ENCODE data around the gene SH3GLB1.
"Not testable (repeated sequence)": the region's sequence is repeated elsewhere in the genome, so short reads cannot be mapped to it uniquely, and the experiment has no call there.

Gene SH3GLB1

DNA sequence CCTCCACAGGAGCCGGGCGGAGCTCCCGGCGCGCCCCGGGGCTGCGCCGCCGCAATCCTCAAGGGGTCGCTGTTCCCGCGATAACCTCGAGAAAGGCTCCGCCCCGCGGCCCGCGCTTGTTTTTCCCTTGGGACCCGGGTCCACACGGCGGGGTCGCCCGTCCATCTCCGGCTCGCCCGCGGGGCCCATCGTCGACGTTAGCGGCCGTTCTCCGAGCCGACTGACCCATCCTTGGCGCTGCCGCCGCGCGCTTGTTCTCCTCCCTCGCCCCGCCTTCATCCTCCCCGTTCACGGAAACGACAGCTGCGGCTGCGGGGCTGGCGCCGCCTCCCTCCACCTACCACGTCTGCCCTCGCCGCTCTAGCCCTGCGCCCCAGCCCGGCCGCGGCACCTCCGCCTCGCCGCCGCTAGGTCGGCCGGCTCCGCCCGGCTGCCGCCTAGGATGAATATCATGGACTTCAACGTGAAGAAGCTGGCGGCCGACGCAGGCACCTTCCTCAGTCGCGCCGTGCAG lies at the start of gene SH3GLB1:
Gene SH3GLB1 (plus strand): TSS at position 119 of the 514 bp plus-strand sequence. CDS start 324 bp downstream, at position 443.
- peak; percentile 83 for DNase-seq

DNA sequence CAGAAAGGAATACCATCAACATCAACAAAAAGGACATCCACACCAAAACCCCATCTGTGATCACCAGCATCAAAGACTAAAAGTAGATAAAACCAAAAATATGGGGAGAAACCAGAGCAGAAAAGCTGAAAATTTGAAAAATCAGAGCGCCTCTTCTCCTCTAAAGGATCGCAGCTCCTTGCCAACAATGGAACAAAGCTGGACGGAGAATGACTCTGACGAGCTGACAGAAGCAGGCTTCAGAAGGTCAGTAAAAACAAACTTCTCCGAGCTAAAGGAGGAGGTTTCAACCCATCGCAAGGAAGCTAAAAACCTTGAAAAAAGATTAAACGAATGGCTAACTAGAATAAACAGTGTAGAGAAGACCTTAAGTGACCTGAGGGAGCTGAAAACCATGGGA lies 46.0 kb upstream of the SH3GLB1 start:
- not testable (repeated sequence) for DNase-seq

DNA sequence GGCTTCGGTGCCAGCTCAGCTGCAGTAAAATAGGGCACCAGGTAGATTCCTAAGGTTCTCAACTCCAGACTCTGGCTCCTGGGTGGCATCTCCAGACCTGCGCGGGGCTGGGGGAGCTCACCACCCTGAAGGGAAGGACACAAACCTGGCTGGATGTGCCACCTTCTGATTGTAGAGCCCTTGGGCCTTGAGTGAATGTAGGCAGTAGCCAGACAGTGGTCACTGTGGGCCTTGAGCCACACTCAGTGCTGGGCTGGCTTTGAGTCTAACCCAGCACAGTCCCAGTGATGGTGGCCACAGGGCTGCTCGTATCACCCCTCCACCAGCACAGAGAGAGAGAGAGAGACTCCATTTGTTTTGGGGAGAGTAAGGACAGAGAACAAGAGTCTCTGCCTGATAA lies 38.0 kb upstream of the SH3GLB1 start:
- no peak for DNase-seq

DNA sequence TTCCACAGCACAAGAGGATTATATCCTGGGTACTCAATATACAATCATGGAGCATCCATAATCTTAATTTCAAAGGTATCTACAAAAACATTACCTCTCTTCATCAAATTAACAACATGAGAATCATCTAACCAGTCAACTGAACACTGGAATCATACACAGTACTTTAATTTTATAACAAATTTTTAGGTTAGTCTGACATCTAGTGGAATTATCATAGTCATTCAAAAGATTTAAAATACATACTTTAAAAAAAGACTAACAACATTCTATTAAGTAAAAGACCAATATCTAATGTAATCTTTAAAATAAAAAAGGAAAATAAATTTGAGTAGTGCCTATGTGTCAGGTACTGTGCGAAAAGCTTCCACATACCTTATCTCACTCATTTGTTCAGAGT lies 16.8 kb upstream of the SH3GLB1 start:
- peak; percentile 22 for DNase-seq

DNA sequence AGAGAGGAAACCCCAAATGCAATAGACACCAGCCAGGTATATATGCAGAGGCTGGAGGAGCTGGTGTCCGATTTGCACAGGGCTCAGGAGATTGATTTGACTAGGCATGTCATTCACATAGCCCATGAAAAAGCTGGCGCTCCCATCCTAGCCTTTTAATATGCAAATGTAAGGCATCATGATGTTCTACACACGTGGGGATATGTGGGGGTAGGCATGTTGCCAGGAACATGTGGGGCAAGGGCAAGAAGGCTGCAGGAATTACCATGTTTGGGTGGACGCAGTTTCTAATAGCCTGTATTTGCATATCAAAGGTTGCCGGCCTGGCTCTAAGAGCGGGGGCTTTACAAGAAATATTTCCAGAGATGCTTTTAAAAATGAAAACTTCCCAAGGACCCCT lies 11.7 kb upstream of the SH3GLB1 start:
- DNase-seq: no peak

DNA sequence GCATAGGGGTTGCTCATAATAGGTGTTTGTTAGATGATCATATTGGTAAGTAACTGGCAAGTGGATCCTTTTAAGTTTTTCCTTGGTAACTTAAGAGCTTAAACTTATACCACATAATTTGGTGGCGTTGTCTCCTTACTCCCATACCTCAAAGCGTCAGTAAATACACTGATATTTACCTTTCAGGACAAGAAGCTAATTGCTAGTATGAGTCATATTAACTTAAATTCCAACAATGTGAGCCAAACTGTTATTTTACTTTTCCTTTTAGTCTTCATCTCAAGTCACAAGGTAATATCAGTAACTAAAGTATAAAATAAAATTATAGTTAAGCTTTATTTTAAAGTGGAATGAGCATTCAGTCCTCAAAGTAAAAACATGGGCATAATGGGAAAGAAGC lies 9.0 kb upstream of the SH3GLB1 start:
- no peak for DNase-seq

DNA sequence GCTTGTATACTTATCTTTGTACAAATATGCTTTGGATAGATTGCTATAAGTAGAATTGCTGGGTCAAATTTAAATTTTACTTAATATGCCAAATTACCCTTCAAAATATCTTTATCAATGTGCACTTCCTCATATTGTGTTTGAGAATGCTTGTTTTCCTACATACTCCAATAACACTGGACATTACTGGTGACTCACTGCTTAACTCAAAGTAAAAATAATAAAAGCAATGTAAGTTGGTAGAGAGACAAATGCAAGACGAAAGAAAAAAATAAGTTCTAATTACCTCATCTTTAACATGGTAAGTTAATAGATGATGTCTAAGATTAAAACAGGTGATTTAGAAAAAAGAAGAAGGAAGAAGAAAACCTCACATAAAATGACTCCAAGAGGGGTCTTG lies 7.9 kb upstream of the SH3GLB1 start:
- no peak for DNase-seq

DNA sequence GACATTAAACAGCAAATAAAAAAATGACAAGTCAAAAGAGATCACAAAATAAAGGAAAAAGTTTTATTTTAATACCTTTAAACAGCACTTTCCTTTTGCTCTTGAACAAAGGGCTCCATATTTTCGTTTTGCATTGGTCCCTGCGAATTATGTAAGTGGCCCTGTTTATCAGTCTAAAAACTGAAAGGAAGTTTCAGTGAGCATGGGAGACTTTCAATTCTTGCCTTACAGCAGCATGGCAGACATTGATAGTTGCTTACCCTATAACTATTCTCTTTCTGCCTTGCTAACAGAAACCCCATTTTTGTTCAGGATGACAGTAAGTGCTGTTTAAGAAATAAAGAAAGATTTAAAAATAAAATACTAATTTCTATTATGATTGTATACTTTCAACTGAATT lies 5.2 kb upstream of the SH3GLB1 start:
- no peak for DNase-seq

DNA sequence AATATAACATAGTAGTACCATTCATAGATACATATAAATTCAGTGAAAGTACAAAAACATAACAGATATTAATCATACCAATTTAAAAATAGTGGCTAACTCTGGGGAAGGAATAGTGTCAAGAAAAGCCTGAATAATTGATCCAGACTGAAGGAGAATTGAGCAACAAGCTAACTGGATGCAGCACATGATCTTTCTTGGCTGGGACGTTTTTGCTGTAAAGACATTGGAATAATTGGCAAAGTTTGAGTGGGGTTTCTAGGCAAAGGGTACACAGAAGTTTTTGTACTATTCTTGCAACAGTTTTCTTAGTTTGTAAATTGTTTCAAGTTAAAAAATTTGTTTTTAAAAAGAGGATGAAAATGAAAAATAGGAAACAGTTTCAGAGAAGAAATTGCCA lies 2.6 kb upstream of the SH3GLB1 start:
- no peak for DNase-seq

DNA sequence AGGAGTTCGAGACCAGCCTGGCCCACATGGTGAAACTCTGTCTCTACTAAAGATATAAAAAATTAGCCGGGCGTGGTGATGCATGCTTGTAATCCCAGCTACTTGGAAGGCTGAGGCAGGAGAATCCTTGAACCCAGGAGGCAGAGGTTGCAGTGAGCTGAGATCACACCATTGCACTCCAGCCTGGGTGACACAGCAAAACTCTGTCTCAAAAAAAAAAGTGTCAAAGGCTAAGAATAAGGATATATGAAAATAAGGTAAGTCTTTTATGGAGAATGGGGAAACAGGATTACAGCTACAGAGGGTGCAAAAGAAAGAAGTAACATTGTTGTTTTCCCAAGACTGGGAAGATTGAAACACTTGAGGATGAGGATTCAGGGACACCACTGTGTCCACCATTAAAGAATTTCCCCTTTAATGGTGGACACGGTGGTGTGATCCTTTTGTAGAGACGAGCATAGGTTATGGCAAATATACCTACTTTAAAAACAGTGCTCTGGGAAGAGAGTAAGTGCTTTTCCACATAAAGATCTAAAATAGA lies 1.4 kb upstream of the SH3GLB1 start:
- DNase-seq: not testable (repeated sequence)

DNA sequence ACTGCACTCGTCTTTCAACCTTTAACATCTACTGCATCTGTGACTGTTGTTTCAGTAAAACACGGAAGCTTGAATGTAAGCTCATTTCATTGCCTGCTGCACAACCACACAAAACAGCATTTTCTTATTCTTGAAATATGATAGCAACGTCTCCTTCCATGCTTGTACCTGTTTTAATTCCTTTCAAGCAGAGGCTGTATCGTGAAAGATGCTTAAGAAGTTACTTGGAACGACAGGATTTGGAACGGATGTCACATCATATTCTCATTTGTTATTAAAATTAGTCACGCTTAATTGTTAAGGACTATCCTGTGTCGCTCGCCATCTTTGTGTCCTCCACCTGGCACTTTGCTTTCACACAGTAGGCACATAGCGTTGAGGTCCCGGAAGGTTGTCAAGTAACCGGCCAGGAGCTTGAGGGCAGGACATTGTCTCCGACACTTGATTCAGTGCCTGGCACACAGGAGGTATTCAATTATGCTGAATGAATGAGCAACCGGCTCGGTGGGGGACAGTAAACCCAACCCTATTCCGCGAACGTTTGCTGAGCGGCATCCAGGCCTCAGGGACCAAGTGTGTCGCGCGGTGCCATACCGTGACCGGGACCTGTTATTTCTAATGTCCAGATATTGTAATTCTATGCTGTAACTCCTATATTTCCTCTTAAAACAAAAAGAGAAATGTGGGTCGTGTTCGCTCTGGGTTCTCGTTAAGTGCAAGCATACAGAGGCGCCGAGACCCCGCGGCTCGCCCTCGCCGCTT lies 499 bp upstream of the SH3GLB1 start:
- no peak for DNase-seq

DNA sequence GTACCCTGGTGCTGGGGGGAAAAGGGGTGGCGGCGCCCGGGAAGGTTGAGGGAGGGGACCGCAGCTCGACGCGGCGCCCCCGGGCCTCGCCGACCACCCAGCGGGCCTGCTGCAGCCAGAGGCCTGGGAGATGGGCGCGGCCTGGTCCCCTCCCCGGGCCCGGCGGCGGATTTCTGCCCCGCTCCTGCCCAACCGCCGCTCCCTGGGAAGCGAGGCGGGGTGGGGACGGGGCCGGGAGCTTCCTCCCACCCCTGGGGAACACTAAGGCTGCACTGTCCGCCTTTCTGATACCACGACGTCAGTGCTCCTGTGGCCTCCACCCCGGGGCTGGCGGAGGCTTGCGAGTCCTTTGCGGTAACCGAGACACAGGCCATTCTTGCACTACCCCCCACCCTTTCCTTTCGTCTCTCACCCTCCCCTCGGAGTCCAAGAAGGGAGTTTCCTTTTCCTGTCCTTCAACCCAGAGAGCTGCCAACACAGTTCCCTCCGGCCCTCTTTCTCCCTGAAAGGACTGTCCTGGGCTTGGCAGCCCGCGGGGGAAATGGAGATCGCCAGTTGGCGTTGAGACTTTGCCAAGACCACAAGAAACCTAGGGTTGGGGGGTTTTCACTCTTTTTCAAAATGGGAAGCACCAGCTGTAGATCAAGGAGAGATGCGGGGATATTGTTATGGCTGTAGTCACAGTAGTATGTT lies 742 bp downstream of the SH3GLB1 start:
- DNase-seq: peak; percentile 57

DNA sequence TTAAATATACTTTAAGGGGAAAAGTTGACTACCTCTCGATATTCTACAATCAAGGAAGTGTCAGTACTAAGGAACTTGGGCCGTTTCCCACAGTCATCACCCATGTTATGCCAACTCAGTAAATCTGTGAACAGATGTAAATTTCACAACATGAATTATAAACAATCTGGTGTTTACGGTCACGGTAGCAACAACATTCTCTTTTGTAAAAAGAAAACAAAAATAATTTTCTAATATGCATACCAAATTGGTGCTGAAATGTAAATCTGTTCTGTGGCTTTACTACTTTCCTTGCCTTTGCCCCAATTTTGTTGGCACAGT lies 1.2 kb downstream of the SH3GLB1 start:
- no peak for DNase-seq

DNA sequence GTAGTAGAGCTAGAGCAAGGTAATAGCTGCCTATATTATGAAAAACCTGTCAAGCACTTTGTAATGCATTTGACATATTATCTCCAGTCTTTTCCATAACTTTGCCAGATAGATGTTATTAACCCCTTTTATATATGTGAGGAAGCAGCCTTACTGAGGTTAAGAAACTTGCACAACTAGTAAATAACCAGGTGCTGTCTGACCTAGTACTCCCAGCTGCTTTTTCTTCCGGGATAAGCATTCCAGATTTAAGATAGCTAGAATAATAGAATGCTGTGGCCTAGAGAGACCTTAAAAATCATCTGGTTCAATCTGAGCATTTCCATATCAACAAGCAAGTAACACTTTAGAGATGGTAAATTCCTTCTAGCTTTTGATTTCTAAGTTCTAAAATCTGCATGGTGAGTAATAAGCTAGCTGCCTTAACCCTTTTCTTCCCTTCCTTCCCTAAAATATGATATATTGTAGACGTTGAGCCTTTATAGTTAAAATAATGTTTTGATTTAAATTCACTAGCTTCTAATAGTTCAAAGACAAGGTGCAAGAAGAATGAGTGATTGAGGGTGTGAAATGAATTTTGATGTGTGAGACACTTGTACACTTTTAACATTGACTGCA lies 1.8 kb downstream of the SH3GLB1 start:
- DNase-seq: no peak

DNA sequence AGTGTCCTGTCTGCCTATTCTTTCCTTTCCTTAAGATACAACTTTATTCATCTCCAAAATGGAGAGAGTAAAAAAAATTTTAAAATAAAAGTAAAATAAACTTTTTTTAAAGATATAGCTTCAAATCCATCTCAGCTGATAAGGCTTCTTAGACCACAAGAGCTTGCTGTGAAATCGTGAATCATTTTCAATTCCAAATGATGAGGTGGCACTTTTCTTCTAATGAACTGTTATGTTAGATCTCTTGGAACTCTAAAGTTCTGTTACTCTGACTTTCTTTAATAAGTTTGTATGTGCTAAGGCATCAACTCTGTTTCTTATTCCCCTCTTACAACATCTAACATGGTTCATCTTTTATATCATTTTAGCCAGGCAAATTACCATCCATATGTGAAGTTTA lies 4.5 kb downstream of the SH3GLB1 start:
- peak; percentile 7 for DNase-seq

DNA sequence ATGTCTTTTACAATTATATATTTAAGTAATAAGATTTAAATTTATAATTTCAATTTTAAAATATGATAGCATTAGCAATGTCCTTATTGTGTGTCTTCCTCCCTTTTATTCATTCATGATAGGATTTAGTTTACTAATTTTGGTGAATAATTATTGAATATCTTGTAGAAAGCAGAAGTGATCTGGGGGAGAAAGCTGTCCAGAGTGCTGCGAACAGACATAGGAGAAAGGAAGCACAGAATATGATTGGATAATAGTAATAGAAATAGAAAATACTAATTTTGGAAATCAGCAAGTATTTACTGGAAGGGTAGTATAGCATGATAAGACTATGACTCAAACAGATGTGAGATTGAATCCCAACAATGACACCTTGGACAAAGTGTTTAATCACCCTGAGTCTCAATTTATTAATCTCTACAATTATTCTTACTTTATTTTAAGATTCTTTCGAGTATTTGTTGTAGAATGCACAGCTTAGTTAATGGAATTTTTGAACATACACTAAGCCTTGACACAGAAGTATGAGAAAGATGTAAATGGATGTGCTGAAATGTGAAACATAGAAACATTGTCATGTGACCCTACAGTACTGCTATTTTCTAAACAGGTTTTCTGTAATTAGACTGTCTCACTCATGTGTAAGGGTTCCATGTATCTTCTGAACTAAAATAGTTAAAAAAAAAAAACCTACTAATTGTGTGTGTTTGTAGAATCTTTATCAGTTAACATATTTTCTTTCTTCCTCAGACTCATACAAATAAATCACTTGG lies 7.9 kb downstream of the SH3GLB1 start:
- no peak for DNase-seq

DNA sequence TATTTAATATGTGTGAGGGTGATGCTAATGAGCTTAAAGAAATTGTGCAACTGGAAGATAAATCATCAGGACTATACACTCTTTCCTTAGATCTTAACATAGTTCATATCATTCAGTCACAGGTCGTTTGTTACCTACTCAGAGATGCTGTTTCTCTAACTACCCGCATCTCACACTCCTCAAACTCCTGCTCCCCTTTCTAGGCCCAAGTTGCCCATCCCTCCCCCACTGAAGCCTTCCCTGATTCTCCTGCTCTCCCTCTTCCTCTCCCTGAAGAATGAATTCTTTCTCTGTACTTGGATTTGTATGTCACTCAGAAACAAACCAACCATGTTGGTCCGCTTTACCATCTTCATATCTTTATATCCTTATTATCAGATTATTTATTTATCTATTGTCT lies 9.1 kb downstream of the SH3GLB1 start:
- DNase-seq: no peak

DNA sequence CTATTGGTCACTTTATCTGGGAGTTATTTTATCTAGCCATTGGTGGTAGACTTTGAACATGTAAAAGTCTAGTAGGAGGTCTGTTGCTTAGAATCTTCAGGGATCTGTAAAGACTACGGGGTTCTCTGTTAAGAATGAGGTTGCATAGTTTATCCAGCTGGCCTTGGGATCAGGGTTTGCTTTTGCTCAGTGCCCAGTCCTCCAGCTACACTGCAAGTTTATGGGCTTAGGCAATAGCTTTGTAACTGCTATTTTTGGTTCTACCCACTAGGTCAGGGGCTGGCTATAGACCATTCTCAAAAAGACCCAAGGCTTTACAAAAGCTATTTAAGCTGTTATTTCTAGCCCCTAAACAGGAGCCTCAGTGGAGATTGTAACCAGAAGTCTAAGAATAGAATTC lies 9.8 kb downstream of the SH3GLB1 start:
- DNase-seq: no peak

DNA sequence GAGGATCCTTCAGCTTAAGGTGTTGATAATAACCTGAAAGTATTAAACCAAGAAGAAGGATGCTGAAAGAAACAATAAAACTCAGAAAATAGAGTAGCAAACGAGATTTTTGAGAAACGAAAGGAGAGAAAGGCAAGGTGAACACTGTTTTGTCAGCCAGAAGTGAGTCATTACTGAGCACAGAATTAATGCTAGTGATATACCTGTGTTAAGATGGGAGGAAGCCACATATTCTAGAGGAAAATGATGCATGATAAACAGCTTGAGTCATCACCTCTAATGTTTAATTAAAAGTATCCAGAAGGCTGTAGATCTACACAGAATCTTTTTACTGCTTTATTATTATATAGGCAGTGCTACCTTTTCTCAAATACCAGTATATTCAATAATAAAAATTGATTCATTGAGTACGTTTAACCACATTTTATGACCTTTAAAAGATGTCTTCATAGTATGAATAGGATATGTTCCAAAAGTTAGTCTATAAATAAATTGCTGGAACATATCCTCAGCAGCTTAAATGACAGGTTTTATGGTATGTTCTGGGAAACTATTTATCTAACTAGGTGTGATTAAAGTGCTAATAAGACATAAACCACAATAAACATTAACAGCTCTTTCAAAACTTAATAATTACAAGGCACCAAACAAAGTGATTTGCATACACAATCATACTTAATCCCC lies 10.3 kb downstream of the SH3GLB1 start:
- no peak for DNase-seq

DNA sequence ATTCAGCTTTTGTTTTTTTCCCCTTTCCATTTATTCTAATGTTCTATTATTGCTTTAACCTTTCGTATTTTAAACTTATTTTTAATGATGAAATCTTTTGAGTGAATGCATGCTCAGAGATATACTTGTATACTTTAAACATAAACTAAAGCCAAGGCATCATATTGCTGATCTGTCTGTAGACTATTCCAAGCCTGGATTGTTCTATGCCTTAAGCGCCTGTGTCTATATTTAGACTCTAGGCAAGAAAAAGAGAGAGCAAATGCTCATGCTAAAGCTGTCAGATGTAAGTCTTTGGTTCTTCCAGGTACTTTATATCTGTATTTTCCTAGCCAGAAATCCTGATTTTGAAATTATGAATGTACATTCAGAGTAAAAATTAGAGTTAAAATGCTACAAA lies 14.4 kb downstream of the SH3GLB1 start:
- DNase-seq: no peak

DNA sequence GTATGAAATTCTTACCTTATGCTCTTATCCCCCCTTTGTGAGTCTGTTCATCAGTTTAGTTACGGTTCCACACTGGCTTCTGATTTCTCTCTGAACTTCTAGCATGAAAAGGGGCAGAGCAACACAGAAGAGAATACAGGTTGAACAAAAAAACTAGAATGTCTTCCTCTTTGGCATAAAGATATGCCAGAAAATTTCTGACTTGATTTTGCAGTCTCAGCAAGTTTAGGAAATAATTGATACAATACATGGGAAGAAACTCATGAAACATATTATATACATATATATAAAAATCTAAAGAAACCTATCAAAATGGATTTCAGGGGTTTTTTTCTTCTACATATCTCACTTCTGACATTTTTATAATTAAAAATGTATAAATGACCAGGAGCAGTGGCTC lies 27.0 kb downstream of the SH3GLB1 start:
- DNase-seq: no peak

DNA sequence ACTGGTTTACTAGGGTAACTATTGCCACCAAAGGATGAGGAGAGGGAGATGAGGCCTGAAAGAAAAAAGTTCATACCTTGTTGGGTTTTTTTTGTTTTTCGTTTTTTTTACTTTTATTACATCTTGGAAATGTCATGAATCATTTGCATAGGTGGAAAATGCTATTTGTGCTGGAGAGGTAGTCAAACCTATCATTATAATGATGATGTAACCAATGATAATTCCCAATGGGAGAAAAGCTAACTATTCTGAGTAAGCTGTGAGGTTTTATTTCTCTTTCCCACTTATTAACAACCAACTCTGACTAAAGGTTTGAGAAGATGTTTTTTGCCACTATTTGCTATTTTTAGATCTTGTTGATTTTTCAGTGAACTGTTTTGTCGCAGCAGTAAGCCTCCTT lies 29.0 kb downstream of the SH3GLB1 start:
- DNase-seq: peak; percentile 13

All from fibroblast of skin of right quadriceps (primary cell).